Hepatic stellate cell (primary cell): ENCODE data around the gene PELI3.
A peak's percentile ranks its signal among the peaks of the same experiment; 100 is the strongest.
"Not testable (repeated sequence)": the region's sequence is repeated elsewhere in the genome, so short reads cannot be mapped to it uniquely, and the experiment has no call there.

Source experiments
- DNase-seq: peaks from one replicate; pipeline ENCODE4 v3.0.0; 2011; ENCODE audit warnings: low spot score

Gene PELI3

GRCh38 chr11:66466225-66467033, at the start of gene PELI3:
TSS of gene PELI3 (plus strand) at chr11:66466905. CDS start at chr11:66468129, 1,224 bp downstream.
- DNase-seq: peak; percentile 94

GRCh38 chr11:66417000-66417399, 49.7 kb upstream of the PELI3 start:
- DNase-seq: no peak

- peak; percentile 98 for DNase-seq
These were observed 48.3 kb upstream of the PELI3 start for GRCh38 chr11:66418168-66418985.

GRCh38 chr11:66418986-66419308, 47.8 kb upstream of the PELI3 start:
- DNase-seq: no peak

- DNase-seq: no peak
These were observed 46.9 kb upstream of the PELI3 start for GRCh38 chr11:66419825-66420224.

- no peak for DNase-seq
These were observed 45.8 kb upstream of the PELI3 start, which contains the start of gene NPAS4 for GRCh38 chr11:66420671-66421476. TSS of gene NPAS4 (plus strand) at chr11:66421035. CDS start at chr11:66421180, 145 bp downstream.

GRCh38 chr11:66421492-66422205, 45.1 kb upstream of the PELI3 start:
- peak; percentile 91 for DNase-seq

- DNase-seq: no peak
These were observed 40.4 kb upstream of the PELI3 start for GRCh38 chr11:66426314-66426713.

- no peak for DNase-seq
These were observed 37.8 kb upstream of the PELI3 start for GRCh38 chr11:66428933-66429332.

- peak; percentile 82 for DNase-seq
These were observed 36.6 kb upstream of the PELI3 start for GRCh38 chr11:66429983-66430602.

- not testable (repeated sequence) for DNase-seq
These were observed 35.4 kb upstream of the PELI3 start for GRCh38 chr11:66431287-66431686.

GRCh38 chr11:66431871-66432329, 34.8 kb upstream of the PELI3 start:
- not testable (repeated sequence) for DNase-seq

- no peak for DNase-seq
These were observed 34.1 kb upstream of the PELI3 start for GRCh38 chr11:66432597-66432996.

- no peak for DNase-seq
These were observed 28.7 kb upstream of the PELI3 start for GRCh38 chr11:66437979-66438503.

- peak; percentile 97 for DNase-seq
These were observed 27.9 kb upstream of the PELI3 start, which contains the start of gene MRPL11 for GRCh38 chr11:66438504-66439466. TSS of gene MRPL11 (minus strand) at chr11:66438848. CDS start at chr11:66438754, 94 bp downstream.

- not testable (repeated sequence) for DNase-seq
These were observed 26.4 kb upstream of the PELI3 start for GRCh38 chr11:66440101-66440939.

- DNase-seq: not testable (repeated sequence)
These were observed 25.8 kb upstream of the PELI3 start for GRCh38 chr11:66440940-66441282.

GRCh38 chr11:66443602-66444001, 23.1 kb upstream of the PELI3 start:
- DNase-seq: peak; percentile 68

GRCh38 chr11:66447012-66447411, 19.7 kb upstream of the PELI3 start:
- DNase-seq: no peak
